Activated CD4-positive, alpha-beta T cell treated with anti-CD3 and anti-CD28 coated beads for 48 hours (primary cell): ENCODE data around the gene CCDC78.
A peak's percentile ranks its signal among the peaks of the same experiment; 100 is the strongest.

Source experiments
- DNase-seq: peaks from one replicate; pipeline ENCODE4 v3.0.0-alpha.2; 2020

CCDC78 gene

DNA sequence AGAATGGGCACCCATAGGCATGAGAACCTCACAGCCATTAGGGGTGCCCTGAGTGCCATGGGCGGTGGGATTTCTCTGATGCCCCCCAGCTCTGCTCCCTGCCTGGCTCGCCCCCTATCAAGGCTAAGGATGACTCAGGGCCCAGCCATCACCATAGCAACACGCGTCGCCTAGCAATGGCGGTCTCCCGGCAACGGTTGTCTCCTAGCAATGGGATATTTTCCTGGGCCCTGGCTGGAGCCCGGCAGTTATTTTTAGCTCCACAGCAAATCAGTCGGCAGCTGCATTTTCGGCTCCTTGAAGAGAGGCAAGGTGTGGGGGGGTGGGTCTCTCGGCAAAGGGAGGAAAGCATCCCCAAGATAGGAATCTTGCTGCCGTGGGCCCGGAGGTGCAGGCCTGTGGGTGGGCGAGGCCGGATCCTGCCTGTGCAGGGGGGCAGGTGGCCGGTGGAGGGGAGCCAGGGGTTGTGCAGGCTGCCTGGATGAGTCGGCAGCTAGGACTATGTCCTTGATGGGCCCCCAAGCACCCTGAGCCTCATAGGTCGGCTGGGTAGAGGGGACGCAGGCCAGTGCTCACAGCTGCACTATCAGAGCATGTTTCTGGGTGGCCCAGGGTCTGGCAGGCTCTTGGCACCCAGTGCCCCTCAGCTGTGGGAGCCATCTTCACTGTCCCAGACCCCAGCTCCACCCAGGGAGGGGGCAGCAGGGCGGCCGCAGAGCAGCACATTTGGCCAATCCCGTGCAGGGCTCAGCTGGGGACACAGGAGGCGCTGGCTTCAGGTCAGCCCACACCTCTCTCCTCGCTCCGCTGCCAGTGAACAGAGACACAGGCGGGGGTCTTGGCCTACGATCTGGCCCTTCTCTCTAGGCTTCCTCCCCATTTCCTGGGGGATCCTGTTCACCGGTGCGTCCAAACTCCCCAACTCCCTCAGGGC is 16.4 kb downstream of the CCDC78 start:
- DNase-seq = peak; percentile 44

DNA sequence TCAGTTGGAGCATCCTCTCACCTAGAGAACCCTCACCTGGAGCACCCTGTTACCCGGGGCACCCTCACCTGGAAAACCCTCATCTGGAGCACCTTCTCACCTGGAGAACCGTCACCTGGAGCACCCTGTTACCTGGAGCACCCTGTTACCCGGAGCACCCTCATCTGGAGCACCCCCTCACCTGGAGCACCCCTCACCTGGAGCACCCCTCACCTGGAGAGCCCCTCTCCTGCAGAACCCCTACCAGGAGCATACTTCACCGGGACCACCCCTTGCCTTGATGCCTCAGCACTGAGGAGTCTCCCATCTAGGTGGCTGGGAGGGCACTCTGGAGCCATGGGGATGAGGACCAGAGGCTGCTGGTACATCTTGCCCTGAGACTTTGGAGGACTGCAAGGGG is 17.3 kb downstream of the CCDC78 start:
- DNase-seq = no peak

DNA sequence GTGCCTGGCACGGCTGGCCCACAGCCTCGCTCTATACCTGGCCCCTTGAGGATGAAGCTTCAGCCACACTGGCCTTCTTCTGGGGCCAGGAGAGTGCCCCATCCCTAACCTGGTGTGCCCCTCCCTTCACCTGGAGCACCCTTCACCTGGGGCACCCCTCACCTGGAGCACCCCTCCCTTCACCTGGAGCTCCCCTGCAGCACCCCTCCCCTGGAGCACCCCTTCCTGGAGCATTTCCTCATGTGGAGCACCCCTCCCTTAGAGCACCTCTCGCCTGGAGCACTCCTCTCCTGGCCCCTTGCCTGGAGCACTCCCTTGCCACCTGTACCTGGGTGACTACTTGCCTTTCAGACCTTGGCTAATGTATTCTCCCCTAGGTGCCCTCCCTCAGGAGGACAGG is 18.2 kb downstream of the CCDC78 start:
- no peak for DNase-seq

DNA sequence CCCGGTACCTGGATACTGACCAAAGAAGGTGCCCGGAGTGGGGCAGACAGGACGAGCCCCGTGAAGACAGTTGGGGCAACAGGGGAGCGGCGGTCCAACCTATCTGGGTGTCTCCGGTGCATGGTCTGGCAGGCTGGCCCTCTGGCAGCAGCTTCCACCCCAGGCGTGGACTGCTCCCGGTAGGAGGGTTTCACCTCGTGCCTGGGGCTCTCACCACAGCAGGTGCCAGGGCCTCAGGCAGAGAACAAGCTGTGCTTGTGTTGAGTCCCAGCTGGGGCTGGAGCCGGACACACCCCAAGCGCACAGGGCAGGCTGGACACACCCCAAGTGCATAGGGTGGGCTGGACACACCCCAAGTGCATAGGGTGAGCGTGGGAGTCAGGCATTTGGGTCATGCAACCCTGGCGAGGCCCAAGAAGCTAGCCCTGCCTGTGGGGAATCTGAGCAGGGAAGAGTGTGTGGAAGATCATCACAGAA is 19.1 kb downstream of the CCDC78 start:
- DNase-seq = no peak

DNA sequence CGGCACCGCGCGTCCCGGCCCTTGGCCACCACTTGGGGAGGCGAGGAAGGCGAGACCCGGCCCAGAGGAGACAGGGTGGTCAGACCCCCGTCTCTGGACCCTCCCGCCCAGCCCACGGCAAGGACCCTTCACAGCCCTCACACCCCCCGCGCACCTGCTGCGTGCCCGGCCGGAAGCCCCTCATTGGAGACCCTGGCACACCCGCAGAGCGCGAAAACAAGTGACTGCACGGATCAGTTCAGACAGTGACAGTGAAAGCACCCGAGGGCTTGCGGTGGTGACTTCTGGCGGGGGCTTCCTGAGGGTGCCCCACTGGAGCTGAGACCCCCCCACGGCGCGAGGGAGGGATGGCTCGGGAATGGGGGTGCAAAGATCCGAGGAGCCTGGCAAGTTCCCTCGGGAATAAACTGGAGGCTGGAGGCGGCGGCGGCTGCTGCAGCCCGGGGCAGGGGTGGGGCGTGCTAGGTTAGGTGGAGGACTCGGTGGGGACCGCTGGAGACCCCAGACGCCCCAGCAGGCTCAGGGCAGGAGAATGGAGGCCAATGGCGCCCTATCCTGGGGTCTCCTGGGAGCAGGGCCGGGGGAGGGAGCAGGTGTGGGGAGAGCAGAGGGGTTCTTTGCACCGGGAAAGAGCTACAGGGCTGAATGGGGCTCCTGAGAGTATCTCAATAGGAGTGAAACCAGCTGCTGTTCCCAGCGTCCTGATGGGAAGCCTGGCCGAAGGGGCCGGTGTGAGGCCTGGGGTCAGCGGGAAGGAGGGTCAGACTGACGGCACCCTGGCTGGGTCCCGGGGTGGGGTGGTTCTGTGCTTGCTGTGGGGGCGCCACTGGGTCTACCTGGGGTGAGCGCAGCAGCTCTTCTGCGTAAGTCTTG is 19.8 kb downstream of the CCDC78 start:
- DNase-seq = no peak

DNA sequence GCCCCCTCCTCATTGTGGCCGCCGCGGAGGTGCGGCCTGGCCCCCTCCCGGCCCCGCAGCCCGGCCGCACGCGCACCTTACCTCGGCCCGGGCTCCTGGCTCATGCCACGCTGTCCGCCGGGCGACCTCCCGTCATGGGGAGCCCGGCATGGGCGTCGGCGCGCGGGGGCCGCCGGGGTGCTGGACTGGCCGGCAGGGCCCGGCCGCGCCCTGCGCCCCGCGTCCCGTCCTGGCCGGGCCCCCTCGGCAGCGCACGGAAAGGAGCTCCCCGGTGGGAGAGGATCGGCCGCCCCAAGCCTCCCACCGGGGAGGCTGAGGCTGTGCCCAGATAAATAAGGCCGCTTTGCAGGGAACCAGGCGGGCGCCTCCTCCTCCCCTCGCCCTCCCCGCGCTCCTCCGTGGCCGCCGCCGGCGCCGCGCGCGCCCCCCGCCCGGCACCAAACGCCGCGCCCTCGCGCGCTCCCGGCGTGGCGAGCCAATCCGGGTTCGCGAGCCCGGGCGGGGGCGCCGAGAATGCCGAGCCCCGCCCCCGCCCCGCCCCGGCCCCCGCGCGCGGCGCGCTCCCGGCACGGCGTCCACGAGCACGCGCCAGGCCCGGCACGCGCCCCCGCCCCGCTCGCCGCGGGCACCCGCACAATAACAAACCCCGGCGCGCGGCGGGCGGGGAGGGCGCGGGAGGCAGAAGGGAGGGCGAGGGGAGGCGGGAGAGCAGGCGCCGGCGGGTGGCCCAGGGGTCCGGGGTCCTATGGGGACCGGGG is 20.6 kb downstream of the CCDC78 start, which contains the start of gene FBXL16:
Gene FBXL16 (minus strand): TSS at position 371 of the 758 bp plus-strand sequence. CDS start 8,396 bp downstream, outside the sequence.
- no peak for DNase-seq

DNA sequence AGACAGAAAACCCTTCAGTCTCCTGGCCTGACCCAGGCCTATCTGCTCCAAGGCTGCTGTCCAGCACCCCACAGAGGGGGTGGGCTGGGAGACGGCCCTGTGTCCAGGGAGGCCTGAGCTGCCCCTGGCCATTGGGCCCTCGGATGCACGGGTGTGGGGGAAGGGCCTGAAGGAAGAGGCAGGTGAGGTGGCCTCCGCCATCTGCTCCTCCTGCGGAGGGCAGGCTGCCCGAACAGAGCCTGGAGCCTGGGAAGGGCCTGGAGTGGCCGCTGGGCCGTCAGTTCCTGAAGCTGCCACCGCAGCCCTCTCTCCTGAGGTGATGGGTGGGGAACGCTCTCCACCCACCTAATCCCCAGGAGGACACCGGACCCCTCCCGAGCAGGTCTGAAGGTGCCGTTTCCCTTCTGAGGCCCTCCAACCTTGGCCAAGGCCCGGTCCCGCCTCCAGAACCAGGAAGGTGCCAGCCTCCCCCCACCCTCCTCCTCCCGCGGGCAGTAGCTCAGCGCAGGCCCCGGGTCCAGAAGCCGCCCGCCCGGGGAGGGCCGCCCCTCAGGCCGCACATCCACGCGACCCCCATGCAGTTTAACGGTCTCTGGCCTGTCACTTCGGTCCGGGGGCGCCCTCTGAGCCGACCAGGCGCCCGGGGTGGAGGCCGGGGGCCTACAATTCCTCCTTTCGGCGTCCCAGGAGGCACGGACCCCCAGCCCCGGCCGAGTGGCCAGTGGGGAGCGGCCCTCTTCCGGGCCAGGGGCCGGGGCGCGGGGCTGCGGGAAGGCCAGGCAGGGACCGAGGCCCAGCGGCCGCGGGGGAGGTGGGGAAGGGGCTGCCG is 21.5 kb downstream of the CCDC78 start:
- no peak for DNase-seq

DNA sequence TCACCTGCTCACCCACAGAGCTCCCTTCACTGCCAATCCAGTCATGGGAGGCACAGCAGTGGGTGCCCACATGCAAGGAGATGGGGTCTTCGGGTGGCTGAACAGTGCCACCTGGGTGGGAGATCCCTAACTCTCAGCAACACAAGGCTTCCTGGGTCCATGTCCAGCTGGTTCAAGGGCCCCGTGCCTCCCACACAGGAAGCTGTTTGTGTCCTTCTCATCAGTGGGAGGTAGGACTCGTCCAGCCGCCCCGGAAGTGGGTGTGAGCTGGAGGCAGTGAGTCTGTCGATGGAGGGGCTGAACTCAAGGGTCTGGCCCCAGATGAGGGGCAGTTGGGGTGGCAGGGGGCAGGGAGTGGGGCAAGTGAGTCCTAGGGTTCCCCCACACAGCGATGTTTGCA is 22.2 kb downstream of the CCDC78 start:
- no peak for DNase-seq

DNA sequence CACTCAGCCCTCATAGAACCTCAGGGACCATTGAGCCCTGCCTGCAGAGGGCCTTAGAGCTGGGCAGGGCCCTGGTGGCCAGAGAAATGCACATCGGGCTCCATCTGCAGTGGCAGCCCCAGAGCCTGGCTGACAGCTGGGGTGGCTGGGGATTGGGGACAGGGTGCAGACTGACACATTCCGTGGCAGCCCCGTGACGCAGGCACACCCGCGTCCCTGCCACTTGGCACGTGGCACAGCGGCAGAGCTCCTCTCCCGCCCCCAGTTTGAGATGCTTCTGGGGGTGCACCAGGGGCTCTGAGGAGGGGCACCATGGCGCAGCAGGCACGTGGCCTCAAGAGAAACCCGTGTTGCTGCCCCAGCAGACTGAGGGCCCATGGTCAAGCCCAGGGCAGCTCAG is 22.8 kb downstream of the CCDC78 start:
- no peak for DNase-seq

DNA sequence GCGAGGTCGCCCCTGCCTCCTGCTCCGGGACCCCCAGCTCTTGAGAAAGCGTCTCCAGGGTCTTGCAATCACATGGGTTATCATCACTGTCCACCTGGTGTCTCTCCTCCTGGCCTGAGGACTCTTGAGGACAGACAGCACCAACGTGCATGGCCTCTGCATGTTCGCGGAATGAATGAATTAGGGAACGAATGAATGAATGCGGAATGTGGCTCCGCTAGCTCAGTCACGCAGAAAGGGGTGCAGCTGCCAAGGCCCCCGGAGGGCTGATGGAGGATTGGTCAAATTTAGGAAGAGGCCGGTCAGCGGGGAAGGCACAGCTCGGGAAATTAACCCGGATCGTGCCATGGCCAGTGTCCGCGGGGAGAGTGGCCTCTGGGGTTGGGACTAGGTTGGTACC is 23.9 kb downstream of the CCDC78 start:
- no peak for DNase-seq

DNA sequence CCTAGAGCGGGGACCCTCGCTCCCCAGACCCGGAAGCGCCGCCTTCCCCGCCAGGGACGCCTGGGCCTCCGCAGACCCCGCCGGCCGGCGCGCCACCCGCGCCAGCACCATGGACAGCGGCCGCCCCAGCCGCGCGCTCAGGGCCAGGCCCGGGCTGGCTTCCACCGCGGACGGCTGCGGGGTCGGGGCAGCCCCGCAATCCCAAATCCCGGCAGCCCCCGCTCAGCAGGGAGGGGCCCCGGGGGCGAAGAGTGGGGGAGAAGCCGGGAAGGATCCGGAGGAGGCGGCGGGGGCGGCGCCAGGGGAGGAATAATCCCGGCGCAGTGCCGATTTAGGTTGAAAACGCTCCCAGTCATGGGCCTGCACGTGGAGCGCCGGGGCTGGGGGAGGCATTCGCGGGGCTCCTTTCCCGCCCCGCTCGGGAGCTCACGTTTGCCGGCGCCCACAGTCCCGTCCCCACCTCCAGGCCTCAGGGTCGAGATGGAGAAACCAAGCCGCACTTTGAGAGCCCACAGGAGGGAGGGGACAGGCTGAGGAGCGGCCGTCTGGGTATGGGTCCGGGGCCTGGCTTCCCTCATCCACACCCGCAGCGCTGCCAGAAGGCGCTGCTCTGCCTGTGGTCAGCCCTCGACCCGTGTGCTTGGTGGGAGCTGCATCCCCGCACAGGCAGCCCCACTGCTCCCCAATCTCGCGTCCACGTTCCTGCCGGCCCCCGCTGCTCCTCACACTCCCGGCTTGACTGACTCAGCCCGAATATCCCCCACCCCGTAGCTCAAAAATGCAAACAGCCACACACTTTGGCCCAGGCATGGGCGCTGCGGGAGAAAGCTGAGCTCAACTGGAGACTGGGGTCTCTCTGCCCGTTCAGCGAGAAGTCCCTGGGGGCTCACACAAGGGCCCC is 25.3 kb downstream of the CCDC78 start:
- DNase-seq = no peak

DNA sequence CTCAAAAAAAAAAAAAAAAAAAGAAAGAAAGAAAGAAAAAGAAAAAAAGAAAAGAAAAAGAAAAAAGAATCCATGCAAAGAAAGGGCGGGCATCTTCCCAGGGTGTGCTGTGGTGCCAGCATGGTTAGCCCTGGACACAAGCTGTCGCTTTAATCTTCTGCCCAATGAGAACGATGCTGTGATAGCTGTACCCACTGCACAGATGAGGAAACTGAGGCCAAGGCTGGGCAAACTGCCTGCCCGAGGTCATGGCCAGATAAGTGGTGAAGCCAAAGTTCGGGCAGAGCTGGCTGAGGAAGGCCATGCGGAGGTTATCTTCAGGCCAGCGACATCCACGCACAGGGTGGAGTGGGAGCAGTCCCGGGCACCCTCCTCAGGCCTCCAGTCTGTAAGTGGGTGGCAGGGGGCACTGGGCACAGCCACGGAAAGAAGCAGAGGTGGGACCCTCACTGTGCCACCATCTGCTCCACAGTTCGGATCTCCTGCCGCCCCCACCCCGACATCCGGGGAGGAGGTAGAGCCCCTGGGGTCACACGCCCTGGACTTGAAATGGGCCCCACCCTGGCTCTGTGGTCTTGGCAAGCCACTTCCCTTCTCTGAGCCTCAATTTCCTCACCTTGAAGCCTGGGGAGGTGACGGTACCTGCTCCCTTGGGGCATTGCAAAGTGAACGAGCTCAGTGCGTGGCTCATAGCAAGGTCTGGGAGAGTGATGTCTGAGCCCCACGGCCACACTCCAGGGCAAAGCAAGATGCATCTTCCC is 27.2 kb downstream of the CCDC78 start:
- DNase-seq = no peak

DNA sequence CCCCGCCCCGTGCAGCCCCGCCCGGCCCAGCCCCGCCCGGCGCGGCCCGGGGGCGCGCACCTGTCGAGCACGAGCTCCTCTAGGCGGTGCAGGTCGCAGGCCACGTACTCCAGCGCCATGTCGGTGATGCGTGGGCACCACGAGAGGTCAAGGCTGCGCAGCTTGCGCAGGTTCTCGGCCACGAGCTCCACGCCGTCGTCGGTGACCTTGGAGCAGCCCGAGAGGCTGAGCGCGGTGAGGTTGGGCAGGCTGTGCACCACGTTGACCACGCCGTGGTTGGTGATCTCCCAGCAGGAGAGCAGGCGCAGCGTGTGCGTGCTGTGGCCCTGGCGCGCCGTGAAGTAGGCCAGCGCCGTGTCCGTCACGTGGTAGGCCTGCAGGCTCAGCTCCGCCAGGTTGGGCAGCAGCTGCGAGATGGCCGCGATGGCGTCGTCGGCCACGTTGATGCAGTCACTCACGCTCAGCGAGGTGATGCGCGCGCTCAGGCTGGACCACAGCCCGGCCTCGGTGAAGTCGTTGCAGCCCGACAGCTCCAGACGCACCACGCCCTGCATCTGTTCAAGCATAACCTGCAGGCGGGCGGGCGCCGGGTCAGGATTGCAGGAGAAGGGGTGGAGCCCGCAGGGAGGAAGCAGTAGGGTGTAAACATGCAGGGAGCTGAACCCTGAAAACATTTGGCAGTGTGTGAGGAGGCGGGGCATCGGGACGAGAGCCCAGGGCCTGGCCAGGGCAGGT is 30.7 kb downstream of the CCDC78 start:
- peak; percentile 79 for DNase-seq

DNA sequence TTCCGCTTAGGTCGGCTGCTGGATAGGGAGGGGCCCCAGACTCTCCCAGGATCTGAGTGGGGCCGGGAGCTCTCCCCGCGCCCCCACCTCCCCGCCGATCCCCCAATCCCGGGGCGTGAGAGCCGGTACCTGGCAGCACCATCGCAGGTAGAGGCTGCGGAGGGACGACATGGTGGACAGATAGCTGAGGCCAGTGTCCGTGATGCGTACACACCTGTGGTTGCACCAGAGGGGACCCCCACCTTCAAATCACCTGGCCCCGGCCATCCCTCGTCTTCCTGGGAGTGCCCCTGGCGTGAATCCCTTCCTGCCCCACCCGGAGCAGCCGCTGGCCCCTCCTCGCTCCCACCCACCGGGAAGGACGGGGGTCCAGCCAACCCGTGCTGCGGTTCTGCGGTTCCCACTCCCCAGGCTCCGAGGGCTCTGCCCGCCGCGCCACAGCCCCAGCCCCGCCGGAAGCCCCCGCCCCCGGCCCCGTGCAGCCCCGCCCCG is 31.3 kb downstream of the CCDC78 start:
- no peak for DNase-seq

DNA sequence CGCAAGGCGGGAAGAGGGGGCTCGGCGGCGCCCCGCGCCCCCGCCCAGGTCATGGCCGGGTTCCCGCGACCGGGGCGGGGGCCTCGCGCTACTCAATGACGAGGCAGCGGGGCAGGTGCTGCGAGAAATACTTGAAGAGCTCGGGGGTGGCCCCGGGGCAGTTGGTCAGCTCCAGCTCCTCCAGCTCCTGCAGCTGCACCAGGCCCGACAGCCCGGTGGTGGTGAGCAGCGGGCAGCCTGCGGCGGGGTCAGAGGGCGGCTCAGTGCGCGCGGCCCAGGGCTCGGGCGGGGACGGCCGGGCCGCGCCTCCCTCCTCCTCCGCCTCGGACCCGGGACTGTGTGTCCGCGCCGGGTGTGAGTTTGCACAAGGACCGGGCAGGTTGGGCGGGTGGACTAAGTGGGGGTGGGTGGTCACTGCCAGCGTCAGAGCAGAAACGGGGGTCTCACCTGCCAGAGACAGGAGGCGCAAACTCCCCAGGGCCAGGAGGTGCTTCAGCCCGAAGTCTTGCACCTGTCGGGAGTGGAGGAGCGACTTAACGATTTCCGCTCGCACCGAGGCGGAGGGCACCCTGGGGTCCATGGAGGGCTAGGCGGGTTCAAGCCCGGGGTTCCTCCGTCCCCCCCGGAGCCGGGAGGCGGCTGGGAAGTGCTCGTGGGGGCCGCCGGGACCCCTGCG is 31.9 kb downstream of the CCDC78 start:
- DNase-seq = no peak

DNA sequence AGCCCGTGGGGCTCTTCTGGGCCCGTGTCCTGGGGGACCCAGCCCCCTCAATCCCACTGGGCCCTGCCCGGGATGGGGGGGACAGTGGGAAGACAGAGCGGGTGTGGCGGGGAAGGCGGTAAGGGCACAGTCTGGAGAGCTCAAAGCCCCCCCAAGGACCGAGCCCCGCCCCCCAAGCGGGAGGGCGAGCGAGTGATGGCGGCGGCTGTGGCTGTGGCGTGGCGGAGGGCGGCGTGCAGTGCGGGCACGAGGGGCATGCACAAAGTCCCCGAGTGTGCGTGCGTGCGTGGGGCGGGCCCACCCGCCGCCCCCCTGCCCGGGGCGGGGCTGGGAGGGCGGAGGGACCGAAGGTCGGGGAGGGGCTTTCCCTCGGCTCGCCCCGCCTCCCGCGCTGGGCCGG is 32.5 kb downstream of the CCDC78 start:
- DNase-seq = no peak

DNA sequence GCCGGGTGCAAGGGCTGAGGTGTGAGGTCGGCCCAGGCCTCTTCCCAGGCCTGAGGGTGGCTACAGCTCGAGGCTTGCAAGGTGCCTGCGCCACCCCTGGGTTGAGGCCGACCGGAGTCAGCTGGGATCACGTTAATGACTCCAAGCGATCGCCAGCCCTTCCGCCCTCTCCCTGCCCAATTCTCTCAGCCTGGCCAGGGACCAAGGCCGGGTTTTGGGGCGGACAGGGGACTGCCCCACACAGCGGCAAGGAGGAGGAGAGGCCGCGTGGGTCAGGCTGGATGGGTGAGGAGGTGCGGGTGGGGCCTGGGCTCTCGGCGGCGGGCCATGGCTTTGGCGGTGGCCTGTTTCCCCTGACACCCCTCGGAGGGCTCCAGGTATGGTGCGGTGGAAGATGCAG is 32.9 kb downstream of the CCDC78 start:
- DNase-seq = no peak

DNA sequence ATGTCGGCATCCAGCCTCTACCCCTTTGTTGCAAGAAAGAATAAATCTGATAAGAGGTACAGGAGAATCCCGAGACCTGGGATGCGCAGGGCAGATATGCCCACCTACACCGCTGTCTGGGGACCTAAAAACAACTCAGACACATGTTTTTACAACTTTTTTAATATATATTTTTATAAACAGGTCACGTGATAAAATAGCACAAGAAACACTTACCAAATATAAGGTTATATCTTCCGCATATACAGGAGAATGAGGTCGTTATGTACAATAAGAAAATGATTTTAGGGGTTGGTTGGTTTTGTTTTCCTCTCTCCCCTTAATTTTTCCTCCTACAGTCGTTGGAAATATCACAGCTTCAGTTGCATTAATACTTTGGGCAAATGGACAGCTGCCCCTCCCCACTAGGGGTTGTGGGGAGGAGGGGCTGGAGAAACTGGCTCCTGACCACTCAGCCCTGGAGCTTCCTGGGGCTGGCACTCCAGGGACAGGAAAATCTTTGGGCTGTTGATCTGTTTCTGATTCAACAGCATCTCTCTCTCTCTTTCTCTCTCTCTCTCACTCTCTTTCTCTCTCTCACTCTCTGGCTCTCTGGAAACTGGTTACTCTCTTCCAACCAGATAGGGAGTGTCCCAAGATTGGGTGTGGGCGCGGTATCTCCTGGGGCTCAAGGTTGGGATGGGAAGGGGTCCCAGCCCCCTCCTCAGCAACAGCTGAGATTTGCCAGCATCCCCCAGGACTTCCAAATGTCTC is 33.7 kb downstream of the CCDC78 start:
- DNase-seq = no peak
